ENCODE data around the gene DSCAM. TPM values are rescaled to one million over a fixed set of nuclear protein-coding genes. Genes with fewer than 3 reads are reported as not detected.

The DSCAM gene
- total RNA-seq, 2 experiments from 2014 or later, result not detected

DNA sequence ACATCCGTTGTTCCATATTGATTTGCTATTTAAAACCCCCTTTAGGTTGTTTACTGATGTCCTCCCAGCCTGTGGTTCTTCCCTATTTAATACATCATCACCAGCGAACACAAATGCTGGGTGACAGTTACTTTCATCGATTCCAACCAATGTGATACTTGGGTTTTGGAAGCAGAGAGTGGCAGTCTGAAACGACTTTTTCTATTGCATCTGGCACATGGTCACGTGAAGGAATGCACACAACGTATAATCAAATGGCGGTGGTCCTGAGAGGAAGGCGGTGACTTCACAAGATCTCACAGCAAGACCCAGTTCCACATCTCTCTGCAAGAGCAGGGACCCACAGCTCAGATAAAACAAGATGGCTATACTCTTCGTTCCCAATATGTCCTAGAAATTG lies 213.9 kb downstream of the DSCAM start:
- no peaks in the 10 kb centered on the region for H3K27me3 Mint-ChIP-seq
- no peaks in the 10 kb centered on the region for H3K4me1 Mint-ChIP-seq (ENCODE audit: low read depth)
- intact Hi-C loops (cut with DNase I, micrococcal nuclease), result no loop called here
- ChIA-PET POLR2A (no interaction called here), CTCF (no interaction called here)
- no peak overlapping the region for H3K27ac Mint-ChIP-seq
- H3K36me3 Mint-ChIP-seq (ENCODE audit: low read depth), result no peaks in the 10 kb centered on the region
- H3K27me3 ChIP-seq (ENCODE audit: control insufficient read depth in 1 of 2, insufficient read depth in 2 of 2, low read length in 2 of 2), result no peaks in the 10 kb centered on the region
- no peak overlapping the region for H3K27ac ChIP-seq (ENCODE audit: low read depth in 1 of 2, low read length in 2 of 2)
- H3K4me3 ChIP-seq (ENCODE audit: low read length), result no peak overlapping the region
- peaks cover 4% of the 10 kb centered on the region for H3K9me3 Mint-ChIP-seq
- H3K36me3 ChIP-seq (ENCODE audit: insufficient read depth, low read length), result no peaks in the 10 kb centered on the region
- H3K4me3 Mint-ChIP-seq, result no peak overlapping the region
- H3K4me1 ChIP-seq (ENCODE audit: insufficient read depth, low read length), result no peaks in the 10 kb centered on the region
- TF ChIP-seq, protein P1, sequence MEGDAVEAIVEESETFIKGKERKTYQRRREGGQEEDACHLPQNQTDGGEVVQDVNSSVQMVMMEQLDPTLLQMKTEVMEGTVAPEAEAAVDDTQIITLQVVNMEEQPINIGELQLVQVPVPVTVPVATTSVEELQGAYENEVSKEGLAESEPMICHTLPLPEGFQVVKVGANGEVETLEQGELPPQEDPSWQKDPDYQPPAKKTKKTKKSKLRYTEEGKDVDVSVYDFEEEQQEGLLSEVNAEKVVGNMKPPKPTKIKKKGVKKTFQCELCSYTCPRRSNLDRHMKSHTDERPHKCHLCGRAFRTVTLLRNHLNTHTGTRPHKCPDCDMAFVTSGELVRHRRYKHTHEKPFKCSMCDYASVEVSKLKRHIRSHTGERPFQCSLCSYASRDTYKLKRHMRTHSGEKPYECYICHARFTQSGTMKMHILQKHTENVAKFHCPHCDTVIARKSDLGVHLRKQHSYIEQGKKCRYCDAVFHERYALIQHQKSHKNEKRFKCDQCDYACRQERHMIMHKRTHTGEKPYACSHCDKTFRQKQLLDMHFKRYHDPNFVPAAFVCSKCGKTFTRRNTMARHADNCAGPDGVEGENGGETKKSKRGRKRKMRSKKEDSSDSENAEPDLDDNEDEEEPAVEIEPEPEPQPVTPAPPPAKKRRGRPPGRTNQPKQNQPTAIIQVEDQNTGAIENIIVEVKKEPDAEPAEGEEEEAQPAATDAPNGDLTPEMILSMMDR (IDR thresholded peaks at IDR 0.05), result no peak
- ATAC-seq (ENCODE audit: poor library complexity) (no peak), DNase-seq (no peak)
- peaks cover 0 to 7% of the 10 kb centered on the region in 2 experiments for H3K9me3 ChIP-seq (ENCODE audit: control insufficient read depth in 1 of 2, insufficient read depth in 1 of 2, low read length in 2 of 2)

DNA sequence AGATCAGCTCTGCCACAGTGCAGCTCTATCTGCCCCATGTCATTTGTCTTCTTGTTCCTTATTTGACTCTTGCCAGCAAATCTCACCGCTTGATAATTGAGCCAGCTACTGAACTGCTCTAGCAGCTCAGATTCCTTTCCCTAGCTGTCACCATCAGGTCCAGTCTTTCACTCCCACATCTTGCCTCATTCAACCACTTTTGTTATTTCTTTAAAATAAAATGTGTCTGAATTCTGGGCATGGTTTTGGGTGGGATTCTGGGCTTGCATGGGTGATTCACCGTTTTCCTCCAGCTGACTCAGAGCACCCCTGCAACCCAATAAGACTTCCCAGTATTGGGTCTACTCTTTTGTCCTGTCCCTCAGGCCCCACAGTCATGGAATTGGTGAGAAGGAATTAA lies 215.7 kb downstream of the DSCAM start:
- H3K4me3 Mint-ChIP-seq, result no peak overlapping the region
- H3K9me3 Mint-ChIP-seq, result peaks cover 4% of the 10 kb centered on the region
- ChIA-PET POLR2A (no interaction called here), CTCF (no interaction called here)
- no peak overlapping the region for H3K4me3 ChIP-seq (ENCODE audit: low read length)
- peaks cover 0 to 7% of the 10 kb centered on the region in 2 experiments for H3K9me3 ChIP-seq (ENCODE audit: control insufficient read depth in 1 of 2, insufficient read depth in 1 of 2, low read length in 2 of 2)
- H3K36me3 Mint-ChIP-seq (ENCODE audit: low read depth), result no peaks in the 10 kb centered on the region
- H3K36me3 ChIP-seq (ENCODE audit: insufficient read depth, low read length), result no peaks in the 10 kb centered on the region
- H3K27ac ChIP-seq (ENCODE audit: low read depth in 1 of 2, low read length in 2 of 2), result no peak overlapping the region
- ATAC-seq (ENCODE audit: poor library complexity) (no peak), DNase-seq (no peak)
- no peak overlapping the region for H3K27ac Mint-ChIP-seq
- H3K27me3 ChIP-seq (ENCODE audit: control insufficient read depth in 1 of 2, insufficient read depth in 2 of 2, low read length in 2 of 2), result no peaks in the 10 kb centered on the region
- TF ChIP-seq, protein P1 (IDR thresholded peaks at IDR 0.05), result no peak
- H3K4me1 Mint-ChIP-seq (ENCODE audit: low read depth), result no peaks in the 10 kb centered on the region
- no peaks in the 10 kb centered on the region for H3K27me3 Mint-ChIP-seq
- no peaks in the 10 kb centered on the region for H3K4me1 ChIP-seq (ENCODE audit: insufficient read depth, low read length)
- intact Hi-C loops (cut with DNase I, micrococcal nuclease), result no loop called here

DNA sequence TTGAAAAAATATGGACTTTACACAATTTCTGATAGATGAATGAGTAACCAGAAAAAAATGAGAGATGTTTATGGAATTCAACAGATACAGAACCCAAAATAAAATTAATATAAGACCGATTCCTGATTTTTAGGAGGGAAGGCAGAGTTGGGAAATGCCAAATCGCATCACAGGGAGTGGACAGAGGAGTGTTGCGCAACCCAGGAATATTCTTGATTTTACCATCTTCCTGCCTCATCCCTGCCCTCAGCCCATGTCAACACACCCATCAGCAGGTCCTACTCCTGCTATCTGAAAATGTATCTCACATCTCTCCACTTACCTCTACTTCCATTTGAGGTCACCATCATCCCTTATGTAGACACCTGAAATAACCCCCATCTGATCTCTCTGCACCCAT lies 221.0 kb downstream of the DSCAM start:
- no peak for ATAC-seq (ENCODE audit: poor library complexity)
- no peak overlapping the region for H3K4me3 Mint-ChIP-seq
- Histone ChIP-seq H3K36me3 (ENCODE audit: insufficient read depth, low read length) (no peaks in the 10 kb centered on the region), H3K4me3 (ENCODE audit: low read length) (no peak overlapping the region), H3K27ac (ENCODE audit: low read depth in 1 of 2, low read length in 2 of 2) (no peak overlapping the region), H3K27me3 (ENCODE audit: control insufficient read depth in 1 of 2, insufficient read depth in 2 of 2, low read length in 2 of 2) (no peaks in the 10 kb centered on the region), H3K9me3 (ENCODE audit: control insufficient read depth in 1 of 2, insufficient read depth in 1 of 2, low read length in 2 of 2) (peaks cover 4 to 5% of the 10 kb centered on the region in 2 experiments), H3K4me1 (ENCODE audit: insufficient read depth, low read length) (no peaks in the 10 kb centered on the region)
- H3K9me3 Mint-ChIP-seq, result peaks cover 2% of the 10 kb centered on the region
- no peaks in the 10 kb centered on the region for H3K4me1 Mint-ChIP-seq (ENCODE audit: low read depth)
- no peaks in the 10 kb centered on the region for H3K27me3 Mint-ChIP-seq
- intact Hi-C loops (cut with DNase I, micrococcal nuclease), result no loop called here
- POLR2A ChIA-PET, result no interaction called here
- CTCF ChIA-PET, result no interaction called here
- TF ChIP-seq, protein P1 (IDR thresholded peaks at IDR 0.05), result no peak
- no peak overlapping the region for H3K27ac Mint-ChIP-seq
- DNase-seq, result no peak
- H3K36me3 Mint-ChIP-seq (ENCODE audit: low read depth), result no peaks in the 10 kb centered on the region
